Natural killer cell (primary cell): Measurements from ENCODE around the gene TNFAIP8L2. TPM values are rescaled to one million over a fixed set of nuclear protein-coding genes. Genes with fewer than 3 reads are reported as not detected.

ENCODE experiments used
- ATAC-seq, 3 donors: fragments of 150-1000 bp in 2 of 3; fragments of 200-7000 bp in 1 of 3; cut with Tn5 transposase; 1 replicate in 1 of 3; 2 replicates in 2 of 3; pipeline ENCODE4 v1.10.0; 2021; ENCODE audit warnings: mild to moderate bottlenecking in 2 of 3, moderate library complexity in 2 of 3
- DNase-seq, 2 donors: peaks; one replicate each; pipeline versions ENCODE4 v3.0.0 to v3.0.0-alpha.2; 2013 to 2021; ENCODE audit warnings: mixed read lengths in 1 of 2
- H3K27ac ChIP-seq: one replicate; pipeline ENCODE4 v1.5.1; 2013; ENCODE audit warnings: mild to moderate bottlenecking, low read length
- H3K27me3 ChIP-seq: one replicate; pipeline ENCODE4 v1.6.1; 2013; ENCODE audit warnings: low read length; ENCODE audit not compliant: control insufficient read depth, insufficient read depth
- H3K36me3 ChIP-seq: one replicate; pipeline ENCODE4 v1.6.1; 2013; ENCODE audit warnings: low read length; ENCODE audit not compliant: control insufficient read depth, insufficient read depth
- H3K4me1 ChIP-seq: one replicate; pipeline ENCODE4 v1.6.1; 2013; ENCODE audit warnings: low read length; ENCODE audit not compliant: control insufficient read depth, insufficient read depth
- H3K4me3 ChIP-seq: one replicate; pipeline ENCODE4 v1.5.1; 2013; ENCODE audit warnings: low read length
- H3K9me3 ChIP-seq: one replicate; pipeline ENCODE4 v1.6.1; 2013; ENCODE audit warnings: low read length; ENCODE audit not compliant: control insufficient read depth, insufficient read depth
- H3K27ac Mint-ChIP-seq, 2 donors: one replicate each; pipeline ENCODE4 v1.8.0; 2022; ENCODE audit warnings: mild to moderate bottlenecking in 2 of 2, mixed read lengths in 2 of 2, moderate library complexity in 1 of 2
- H3K27me3 Mint-ChIP-seq, 2 donors: one replicate each; pipeline ENCODE4 v1.8.0; 2022; ENCODE audit warnings: low read depth in 2 of 2, mixed read lengths in 2 of 2
- H3K36me3 Mint-ChIP-seq: one replicate; pipeline ENCODE4 v1.8.0; 2022; ENCODE audit warnings: mixed read lengths
- H3K4me1 Mint-ChIP-seq, 2 donors: one replicate each; pipeline ENCODE4 v1.8.0; 2022; ENCODE audit warnings: mixed read lengths in 2 of 2
- H3K4me3 Mint-ChIP-seq: one replicate; pipeline ENCODE4 v1.8.0; 2022; ENCODE audit warnings: mild to moderate bottlenecking, moderate library complexity, mixed read lengths
- H3K9me3 Mint-ChIP-seq, 2 donors: one replicate each; pipeline ENCODE4 v1.8.0; 2022; ENCODE audit warnings: mixed read lengths in 2 of 2
- CTCF ChIP-seq: fragments of 200-600 bp; IDR thresholded peaks from one replicate; pipeline ENCODE4 v1.8.0; 2022; ENCODE audit warnings: antibody characterized with exemption
- WGBS: methylation state at CpG from one replicate; pipeline ENCODE4 v1.1.7; 2013; ENCODE audit warnings: missing lambda C conversion rate; ENCODE audit not compliant: insufficient coverage; 5-methylcytosine and 5-hydroxymethylcytosine counted together
- intact Hi-C: fragments of 100-400 bp; cut with micrococcal nuclease; formaldehyde crosslinking; loops from one replicate; pipeline ENCODE4 v1.14.2; 2022
- total RNA-seq, 4 donors: library from RNA; stranded (reverse); fragments of 120-200 nt in 1 of 4; gene quantifications; one replicate each; pipeline versions ENCODE4 v1.2.3 to v1.2.4, GENCODE V29; 2013 to 2022

The TNFAIP8L2 gene
- total RNA-seq, 3 donors from 2014 or later (not counting 1 experiment from before 2014, with no cell fraction given): 4.8 to 14.5 (median 5.7) TPM

GRCh38 chr1:151131701-151132334 lies 24.6 kb upstream of the TNFAIP8L2 start:
- H3K36me3 Mint-ChIP-seq: no peaks in the 10 kb centered on the region
- no peaks in the 10 kb centered on the region for H3K27me3 ChIP-seq
- H3K4me1 Mint-ChIP-seq: peaks cover 12 to 21% of the 10 kb centered on the region in 2 donors
- peak overlapping the region; percentile 86 for H3K4me3 Mint-ChIP-seq
- no peak for TF ChIP-seq CTCF
- H3K27ac ChIP-seq: no peak overlapping the region
- H3K4me1 ChIP-seq: peaks cover 14% of the 10 kb centered on the region
- WGBS: 85% methylated on average over 39 of the region's 39 CpGs
- H3K27ac Mint-ChIP-seq: peak overlapping the region; percentile 53 to 71
- no peaks in the 10 kb centered on the region for H3K27me3 Mint-ChIP-seq
- no peaks in the 10 kb centered on the region for H3K9me3 Mint-ChIP-seq
- H3K36me3 ChIP-seq: no peaks in the 10 kb centered on the region
- DNase-seq (no peak), ATAC-seq (no peak)
- no peaks in the 10 kb centered on the region for H3K9me3 ChIP-seq
- H3K4me3 ChIP-seq: peak overlapping the region; percentile 17
- intact Hi-C loops: no loop called here

DNA sequence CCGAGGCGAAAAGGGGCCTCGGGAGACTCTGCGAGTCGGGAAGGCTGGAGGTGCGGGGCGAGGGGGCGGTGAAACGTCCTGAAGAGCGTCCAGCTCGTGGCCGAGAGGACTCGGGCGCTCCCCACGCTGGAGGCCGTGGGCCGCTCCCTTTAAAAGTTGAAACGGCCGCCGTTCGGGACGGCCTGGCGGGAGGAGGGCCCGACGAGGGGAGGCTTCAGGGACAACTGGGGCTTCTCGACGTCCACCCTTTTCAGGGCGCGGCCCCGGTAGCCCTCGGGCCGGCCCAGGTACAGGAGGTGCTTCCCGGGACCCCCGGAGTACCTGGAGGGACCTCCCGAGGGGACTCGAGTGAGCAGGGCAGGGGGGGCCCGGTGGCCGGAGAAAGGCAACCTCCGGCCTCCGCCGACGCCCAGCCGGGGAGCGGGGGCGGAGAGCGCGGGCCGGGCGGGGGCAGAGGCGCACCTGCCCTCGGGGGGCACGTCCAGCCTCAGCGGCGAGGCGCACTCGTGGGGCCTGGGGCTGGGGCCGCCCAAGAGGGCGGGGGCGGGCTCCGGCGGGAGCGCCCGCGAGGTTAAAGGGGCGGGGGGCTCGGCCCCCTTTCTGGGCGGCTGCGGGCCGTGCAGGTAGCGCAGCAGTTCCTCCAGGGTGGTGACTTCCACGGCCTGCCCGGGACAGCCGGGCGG lies 24.0 kb upstream of the TNFAIP8L2 start:
- H3K4me1 Mint-ChIP-seq: peaks cover 12 to 22% of the 10 kb centered on the region in 2 donors
- H3K27ac Mint-ChIP-seq: no peak overlapping the region
- H3K9me3 Mint-ChIP-seq: no peaks in the 10 kb centered on the region
- H3K4me3 ChIP-seq: no peak overlapping the region
- no peaks in the 10 kb centered on the region for H3K36me3 ChIP-seq
- TF ChIP-seq CTCF: no peak
- no peaks in the 10 kb centered on the region for H3K36me3 Mint-ChIP-seq
- no peak overlapping the region for H3K4me3 Mint-ChIP-seq
- DNase-seq (no peak), ATAC-seq (no peak)
- H3K27me3 ChIP-seq: no peaks in the 10 kb centered on the region
- H3K27me3 Mint-ChIP-seq: no peaks in the 10 kb centered on the region
- intact Hi-C loops: no loop called here
- no peak overlapping the region for H3K27ac ChIP-seq
- 96% methylated on average over 74 of the region's 74 CpGs for WGBS
- H3K4me1 ChIP-seq: peaks cover 14% of the 10 kb centered on the region
- H3K9me3 ChIP-seq: no peaks in the 10 kb centered on the region

DNA sequence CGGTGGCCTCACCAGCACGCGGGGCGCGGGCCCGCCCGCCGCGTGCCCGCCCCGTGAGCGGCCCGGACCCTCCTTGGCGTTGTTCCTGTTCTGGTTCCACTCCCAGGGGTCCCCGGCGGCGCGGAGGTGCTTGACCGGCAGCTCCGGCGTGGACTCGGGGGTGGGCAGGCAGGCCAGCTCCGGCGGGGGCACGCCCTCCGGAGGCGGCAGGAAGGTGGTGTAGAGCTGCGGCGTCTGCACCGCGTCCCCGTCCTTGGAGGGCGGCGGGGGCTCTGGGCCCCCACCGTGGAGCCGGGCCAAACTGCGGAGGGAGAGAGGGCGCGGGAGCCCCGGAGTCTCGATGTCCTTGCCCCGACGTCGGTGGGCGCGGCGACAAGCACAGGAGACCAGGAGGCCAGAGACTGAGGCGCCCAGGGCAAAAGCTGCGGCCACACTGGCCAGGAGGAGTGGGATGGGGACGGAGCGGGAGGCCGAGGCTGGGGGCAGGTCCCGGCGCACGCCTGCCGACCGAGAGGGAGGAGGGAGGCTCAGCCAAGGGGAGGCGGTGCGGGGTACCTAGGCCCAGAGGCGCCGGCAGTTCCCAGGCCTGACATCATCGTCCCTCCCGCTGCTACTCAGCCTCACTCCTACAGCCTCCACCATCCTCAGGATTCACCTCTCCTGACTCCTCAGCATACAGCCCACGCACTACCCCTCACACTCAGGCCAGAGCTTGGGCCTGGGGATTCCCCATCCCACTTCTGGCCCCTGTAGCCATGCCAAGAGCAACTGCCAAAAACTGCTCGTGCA lies 23.2 kb upstream of the TNFAIP8L2 start:
- H3K4me3 ChIP-seq: no peak overlapping the region
- intact Hi-C loops: no loop called here
- DNase-seq: no peak
- no peak overlapping the region for H3K27ac Mint-ChIP-seq
- peaks cover 12 to 22% of the 10 kb centered on the region in 2 donors for H3K4me1 Mint-ChIP-seq
- H3K27me3 ChIP-seq: no peaks in the 10 kb centered on the region
- no peak for TF ChIP-seq CTCF
- ATAC-seq: no peak
- WGBS: 96% methylated on average over 65 of the region's 65 CpGs
- H3K36me3 Mint-ChIP-seq: no peaks in the 10 kb centered on the region
- peaks cover 14% of the 10 kb centered on the region for H3K4me1 ChIP-seq
- no peaks in the 10 kb centered on the region for H3K9me3 ChIP-seq
- no peak overlapping the region for H3K4me3 Mint-ChIP-seq
- no peaks in the 10 kb centered on the region for H3K9me3 Mint-ChIP-seq
- H3K27ac ChIP-seq: no peak overlapping the region
- H3K36me3 ChIP-seq: no peaks in the 10 kb centered on the region
- H3K27me3 Mint-ChIP-seq: no peaks in the 10 kb centered on the region
